ENCODE data around the gene DNM2.

DNA sequence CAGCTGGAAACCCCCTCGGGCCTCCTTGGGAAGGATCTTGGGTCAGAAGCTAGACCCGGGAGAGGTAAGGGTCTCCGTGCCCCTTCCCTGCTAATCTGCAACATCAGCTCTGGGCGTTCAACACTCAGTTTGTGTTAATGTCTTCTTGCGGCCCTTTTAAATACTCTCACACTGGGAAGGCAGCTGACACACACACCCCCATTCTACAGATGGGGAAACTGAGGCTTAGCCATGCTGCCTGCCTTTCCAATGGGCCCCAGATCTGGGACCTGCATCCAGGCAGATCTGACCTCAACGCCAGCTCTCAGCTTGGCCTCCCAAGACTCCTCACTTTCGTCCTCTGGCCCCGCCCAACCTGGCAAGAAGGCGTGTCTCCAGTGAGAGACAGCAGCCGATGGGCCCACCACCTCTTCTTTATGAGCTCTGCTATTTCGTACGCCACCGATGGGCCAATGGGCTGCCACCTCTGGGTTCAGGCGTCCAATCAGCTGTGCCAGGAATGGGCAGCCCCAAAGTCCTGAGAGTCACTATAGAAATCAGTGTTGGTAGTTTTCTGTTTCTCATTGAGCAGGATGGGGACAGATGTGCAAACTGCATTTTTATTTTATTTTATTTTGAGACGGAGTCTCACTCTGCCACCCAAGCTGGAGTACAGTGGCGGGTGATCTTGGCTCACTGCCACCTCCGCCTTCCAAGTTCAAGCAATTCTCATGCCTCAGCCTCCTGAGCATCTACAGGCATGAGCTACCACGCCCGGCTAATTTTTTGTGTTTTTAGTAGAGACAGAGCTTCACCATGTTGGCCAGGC, 43.8 kb downstream of the DNM2 start:
- TF ChIP-seq CTCF (IDR thresholded peaks at IDR 0.05) (no peak), POLR2A (IDR thresholded peaks at IDR 0.05) (no peak)
